GM23338 (cell line): ENCODE results near the gene ARMC8.

Experiments
- POLR2AphosphoS5 ChIP-seq: IDR thresholded peaks from 2 replicates; pipeline ENCODE4 v1.6.1; 2016; ENCODE audit warnings: antibody characterized with exemption, low read depth
- TF ChIP-seq, protein P1 (sequence below): IDR thresholded peaks from one replicate; pipeline ENCODE4 v1.6.1; 2018; ENCODE audit warnings: antibody characterized with exemption; ENCODE audit not compliant: unreplicated experiment

DNA sequence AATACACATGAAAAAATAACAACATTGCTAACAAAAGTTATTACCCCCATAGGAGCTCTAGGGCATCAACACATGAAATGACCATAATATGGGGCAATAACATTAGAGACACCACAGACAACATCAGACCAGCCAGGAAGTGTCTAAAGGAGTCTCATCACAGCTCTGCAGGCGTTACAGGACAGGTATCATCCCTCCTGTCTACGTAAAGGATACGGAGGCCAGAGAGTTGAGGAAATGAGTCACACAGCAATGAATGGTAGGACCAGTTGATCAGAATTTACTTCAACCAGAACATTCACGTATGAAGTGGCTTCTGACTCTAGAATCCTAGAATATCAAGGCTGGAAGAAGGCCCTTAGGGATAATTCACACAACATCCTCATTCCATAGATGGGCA lies 140.7 kb downstream of the ARMC8 start:
- TF ChIP-seq, protein P1, sequence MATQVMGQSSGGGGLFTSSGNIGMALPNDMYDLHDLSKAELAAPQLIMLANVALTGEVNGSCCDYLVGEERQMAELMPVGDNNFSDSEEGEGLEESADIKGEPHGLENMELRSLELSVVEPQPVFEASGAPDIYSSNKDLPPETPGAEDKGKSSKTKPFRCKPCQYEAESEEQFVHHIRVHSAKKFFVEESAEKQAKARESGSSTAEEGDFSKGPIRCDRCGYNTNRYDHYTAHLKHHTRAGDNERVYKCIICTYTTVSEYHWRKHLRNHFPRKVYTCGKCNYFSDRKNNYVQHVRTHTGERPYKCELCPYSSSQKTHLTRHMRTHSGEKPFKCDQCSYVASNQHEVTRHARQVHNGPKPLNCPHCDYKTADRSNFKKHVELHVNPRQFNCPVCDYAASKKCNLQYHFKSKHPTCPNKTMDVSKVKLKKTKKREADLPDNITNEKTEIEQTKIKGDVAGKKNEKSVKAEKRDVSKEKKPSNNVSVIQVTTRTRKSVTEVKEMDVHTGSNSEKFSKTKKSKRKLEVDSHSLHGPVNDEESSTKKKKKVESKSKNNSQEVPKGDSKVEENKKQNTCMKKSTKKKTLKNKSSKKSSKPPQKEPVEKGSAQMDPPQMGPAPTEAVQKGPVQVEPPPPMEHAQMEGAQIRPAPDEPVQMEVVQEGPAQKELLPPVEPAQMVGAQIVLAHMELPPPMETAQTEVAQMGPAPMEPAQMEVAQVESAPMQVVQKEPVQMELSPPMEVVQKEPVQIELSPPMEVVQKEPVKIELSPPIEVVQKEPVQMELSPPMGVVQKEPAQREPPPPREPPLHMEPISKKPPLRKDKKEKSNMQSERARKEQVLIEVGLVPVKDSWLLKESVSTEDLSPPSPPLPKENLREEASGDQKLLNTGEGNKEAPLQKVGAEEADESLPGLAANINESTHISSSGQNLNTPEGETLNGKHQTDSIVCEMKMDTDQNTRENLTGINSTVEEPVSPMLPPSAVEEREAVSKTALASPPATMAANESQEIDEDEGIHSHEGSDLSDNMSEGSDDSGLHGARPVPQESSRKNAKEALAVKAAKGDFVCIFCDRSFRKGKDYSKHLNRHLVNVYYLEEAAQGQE, result no peak
- no peak for TF ChIP-seq POLR2AphosphoS5
